Ectodermal cell (in vitro differentiated cells): Measurements from ENCODE around the gene SLC22A3.
"Not testable (repeated sequence)": the region's sequence is repeated elsewhere in the genome, so short reads cannot be mapped to it uniquely, and the experiment has no call there.

Source experiments
- H3K27ac ChIP-seq: 2 replicates; pipeline ENCODE4 v1.7.0; 2013; ENCODE audit warnings: mild to moderate bottlenecking, low read depth, low read length; ENCODE audit not compliant: insufficient read depth, poor library complexity, severe bottlenecking
- H3K27me3 ChIP-seq: 2 replicates; pipeline ENCODE4 v1.7.0; 2013; ENCODE audit warnings: mild to moderate bottlenecking, low read length; ENCODE audit not compliant: insufficient read depth, control insufficient read depth, poor library complexity, severe bottlenecking
- H3K36me3 ChIP-seq: one replicate; pipeline ENCODE4 v1.7.0; 2013; ENCODE audit warnings: low read length; ENCODE audit not compliant: control insufficient read depth, insufficient read depth
- H3K4me1 ChIP-seq: one replicate; pipeline ENCODE4 v1.7.0; 2013; ENCODE audit warnings: low read length; ENCODE audit not compliant: control insufficient read depth, insufficient read depth
- H3K4me3 ChIP-seq: 2 replicates; pipeline ENCODE4 v1.7.0; 2013; ENCODE audit warnings: low read depth, low read length, control low read depth; ENCODE audit not compliant: insufficient read depth
- H3K9me3 ChIP-seq: 2 replicates; pipeline ENCODE4 v1.7.0; 2013; ENCODE audit warnings: mild to moderate bottlenecking, low read length, moderate library complexity; ENCODE audit not compliant: control insufficient read depth
- WGBS, 2 experiments: methylation state at CpG; one replicate each; pipeline ENCODE4 v1.1.7; 2013; ENCODE audit warnings: missing lambda C conversion rate in 2 of 2; 5-methylcytosine and 5-hydroxymethylcytosine counted together

The SLC22A3 gene

GRCh38 chr6:160477072-160477471 is 128.9 kb downstream of the SLC22A3 start:
- H3K4me3 ChIP-seq, H3K27ac ChIP-seq, H3K27me3 ChIP-seq, H3K9me3 ChIP-seq, H3K4me1 ChIP-seq, H3K36me3 ChIP-seq: not testable (repeated sequence)
- 92 to 94% methylated on average over 4 of the region's 4 CpGs for WGBS, 2 experiments

- 93 to 97% methylated on average over 8 of the region's 8 CpGs for WGBS, 2 experiments
- no peak overlapping the region for H3K4me3 ChIP-seq
- H3K36me3 ChIP-seq, result peaks cover 4% of the 10 kb centered on the region
- H3K9me3 ChIP-seq, result no peaks in the 10 kb centered on the region
- no peaks in the 10 kb centered on the region for H3K27me3 ChIP-seq
- no peaks in the 10 kb centered on the region for H3K4me1 ChIP-seq
- H3K27ac ChIP-seq, result no peak overlapping the region
Observed at GRCh38 chr6:160477901-160478300, 129.7 kb downstream of the SLC22A3 start.

DNA sequence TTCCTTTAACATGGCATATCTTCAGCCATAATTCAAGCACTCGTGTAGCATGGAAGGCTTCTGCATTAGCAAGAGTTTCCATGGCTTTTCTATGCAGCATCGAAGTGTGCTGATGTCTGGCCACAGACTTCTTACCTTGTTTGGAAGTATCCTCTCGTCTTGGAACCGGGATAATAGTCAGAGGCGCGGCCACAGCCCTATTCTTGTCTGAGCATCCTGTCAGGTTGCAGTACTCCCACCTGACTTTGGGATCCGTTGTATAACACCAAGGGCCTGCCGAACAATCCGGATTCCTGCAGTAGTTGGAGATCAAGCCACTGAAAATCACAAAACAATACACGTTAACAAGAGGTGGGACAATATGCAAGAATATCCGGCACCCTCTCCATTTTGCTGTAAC is 138.9 kb downstream of the SLC22A3 start:
- 95% methylated on average over 11 of the region's 11 CpGs for WGBS, 2 experiments

DNA sequence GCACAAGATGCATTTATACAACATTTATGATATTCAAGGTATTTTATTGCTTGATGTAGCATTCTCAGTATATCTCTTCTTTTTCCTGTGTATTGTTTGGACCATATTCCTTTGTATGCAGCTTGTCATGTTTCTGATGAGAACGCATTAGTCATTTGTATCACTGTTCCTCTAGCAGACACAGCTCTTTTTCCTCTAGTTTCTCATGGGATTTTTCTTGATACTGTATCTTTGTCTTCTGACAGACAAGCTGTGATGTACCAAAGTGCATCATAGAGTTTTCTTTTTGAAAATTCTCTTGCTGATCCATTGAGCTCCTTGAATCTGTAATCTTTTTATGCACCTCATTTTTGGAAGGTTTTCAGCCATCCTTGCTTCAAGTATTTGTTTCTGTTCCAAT is 140.9 kb downstream of the SLC22A3 start:
- Histone ChIP-seq H3K36me3 (no peaks in the 10 kb centered on the region), H3K9me3 (no peaks in the 10 kb centered on the region), H3K4me3 (no peak overlapping the region), H3K27me3 (no peaks in the 10 kb centered on the region), H3K27ac (no peak overlapping the region), H3K4me1 (no peaks in the 10 kb centered on the region)
- 100% methylated on average over 1 of the region's 1 CpG for WGBS, 2 experiments

More for the DNA sequence above, 138.9 kb downstream of the SLC22A3 start:
- Histone ChIP-seq H3K36me3 (peaks cover 4% of the 10 kb centered on the region), H3K27me3 (no peaks in the 10 kb centered on the region), H3K4me3 (no peak overlapping the region), H3K9me3 (no peaks in the 10 kb centered on the region), H3K27ac (no peak overlapping the region), H3K4me1 (no peaks in the 10 kb centered on the region)

- no peaks in the 10 kb centered on the region for H3K27me3 ChIP-seq
- H3K4me1 ChIP-seq, result no peaks in the 10 kb centered on the region
- H3K36me3 ChIP-seq, result no peaks in the 10 kb centered on the region
- no peaks in the 10 kb centered on the region for H3K9me3 ChIP-seq
- WGBS, 2 experiments, result 93 to 96% methylated on average over 2 to 3 of the region's 3 CpGs
- H3K4me3 ChIP-seq, result no peak overlapping the region
- no peak overlapping the region for H3K27ac ChIP-seq
Observed at GRCh38 chr6:160494576-160494975, 146.4 kb downstream of the SLC22A3 start.

GRCh38 chr6:160500639-160501038 is 152.5 kb downstream of the SLC22A3 start:
- no peaks in the 10 kb centered on the region for H3K27me3 ChIP-seq
- H3K4me1 ChIP-seq, result no peaks in the 10 kb centered on the region
- H3K9me3 ChIP-seq, result no peaks in the 10 kb centered on the region
- H3K36me3 ChIP-seq, result no peaks in the 10 kb centered on the region
- no peak overlapping the region for H3K4me3 ChIP-seq
- 90 to 97% methylated on average over 4 of the region's 4 CpGs for WGBS, 2 experiments
- no peak overlapping the region for H3K27ac ChIP-seq
